ENCODE data around the gene TJP1. TPM values are rescaled to one million over a fixed set of nuclear protein-coding genes. Genes with fewer than 3 reads are reported as not detected.
A peak's percentile ranks its signal among the peaks of the same experiment; 100 is the strongest.

TJP1 gene
- total and polyA plus RNA-seq, 7 experiments from 2014 or later, result not detected

- ChIA-PET POLR2A (no interaction called here), CTCF (no interaction called here)
- Histone ChIP-seq H3K27ac (ENCODE audit: low read depth, low read length) (no peak overlapping the region), H3K27me3 (ENCODE audit: control insufficient read depth in 2 of 2, insufficient read depth in 2 of 2, low read length in 2 of 2) (no peaks in the 10 kb centered on the region), H3K36me3 (ENCODE audit: control insufficient read depth in 2 of 3, insufficient read depth in 3 of 3, low read length in 3 of 3) (no peaks in the 10 kb centered on the region), H3K9me3 (ENCODE audit: control insufficient read depth in 2 of 3, low read length in 3 of 3) (no peaks in the 10 kb centered on the region), H3K4me3 (ENCODE audit: low read length) (no peak overlapping the region), H3K4me1 (ENCODE audit: control insufficient read depth in 2 of 2, insufficient read depth in 2 of 2, low read length in 2 of 2) (no peaks in the 10 kb centered on the region)
- DNase-seq, result no peak
- Mint-ChIP-seq H3K9me3 (peaks cover 0 to 8% (median 0%) of the 10 kb centered on the region in 11 donors), H3K4me3 (no peak overlapping the region), H3K27ac (no peak overlapping the region), H3K36me3 (no peaks in the 10 kb centered on the region), H3K27me3 (peaks cover 44 to 87% (median 74%) of the 10 kb centered on the region in 5 donors), H3K4me1 (peaks cover 0 to 2% (median 0%) of the 10 kb centered on the region in 7 donors)
- no peak for ATAC-seq
- intact Hi-C loops (cut with micrococcal nuclease), result no loop called here
These were observed 17.1 kb downstream of the TJP1 start for GRCh38 chr15:29805043-29805707.

DNA sequence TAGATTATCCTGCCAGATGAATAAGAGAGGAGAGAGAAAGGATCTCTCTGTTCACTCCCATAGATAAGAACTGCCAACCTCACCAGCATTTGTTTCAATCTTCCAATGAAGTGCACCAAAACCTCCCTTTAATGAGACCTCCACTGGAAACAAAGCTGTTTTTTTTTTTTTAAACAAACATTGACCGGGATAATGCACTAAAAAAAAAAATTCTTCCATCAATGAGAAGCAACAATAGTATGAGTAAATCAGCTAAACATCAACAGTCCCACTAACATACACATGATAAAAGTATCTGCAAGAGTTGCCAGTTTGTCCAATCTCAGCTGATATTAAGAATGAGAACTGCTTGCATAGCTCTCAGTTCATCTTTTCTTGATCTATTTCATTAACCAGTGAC, 19.9 kb downstream of the TJP1 start:
- ChIA-PET POLR2A (no interaction called here), CTCF (no interaction called here)
- no peaks in the 10 kb centered on the region for H3K36me3 ChIP-seq (ENCODE audit: control insufficient read depth in 2 of 3, insufficient read depth in 3 of 3, low read length in 3 of 3)
- Mint-ChIP-seq H3K9me3 (peaks cover 0 to 4% (median 0%) of the 10 kb centered on the region in 11 donors), H3K27ac (no peak overlapping the region), H3K27me3 (peaks cover 34 to 74% (median 70%) of the 10 kb centered on the region in 5 donors), H3K4me3 (no peak overlapping the region), H3K4me1 (peaks cover 0 to 2% (median 0%) of the 10 kb centered on the region in 7 donors), H3K36me3 (no peaks in the 10 kb centered on the region)
- peaks cover 0 to 4% of the 10 kb centered on the region in 2 donors for H3K27me3 ChIP-seq (ENCODE audit: control insufficient read depth in 2 of 2, insufficient read depth in 2 of 2, low read length in 2 of 2)
- no peak overlapping the region for H3K27ac ChIP-seq (ENCODE audit: low read depth, low read length)
- intact Hi-C loops (cut with micrococcal nuclease), result no loop called here
- no peak for ATAC-seq
- H3K9me3 ChIP-seq (ENCODE audit: control insufficient read depth in 2 of 3, low read length in 3 of 3), result no peaks in the 10 kb centered on the region
- H3K4me3 ChIP-seq (ENCODE audit: low read length), result no peak overlapping the region
- DNase-seq, result no peak
- H3K4me1 ChIP-seq (ENCODE audit: control insufficient read depth in 2 of 2, insufficient read depth in 2 of 2, low read length in 2 of 2), result no peaks in the 10 kb centered on the region

DNA sequence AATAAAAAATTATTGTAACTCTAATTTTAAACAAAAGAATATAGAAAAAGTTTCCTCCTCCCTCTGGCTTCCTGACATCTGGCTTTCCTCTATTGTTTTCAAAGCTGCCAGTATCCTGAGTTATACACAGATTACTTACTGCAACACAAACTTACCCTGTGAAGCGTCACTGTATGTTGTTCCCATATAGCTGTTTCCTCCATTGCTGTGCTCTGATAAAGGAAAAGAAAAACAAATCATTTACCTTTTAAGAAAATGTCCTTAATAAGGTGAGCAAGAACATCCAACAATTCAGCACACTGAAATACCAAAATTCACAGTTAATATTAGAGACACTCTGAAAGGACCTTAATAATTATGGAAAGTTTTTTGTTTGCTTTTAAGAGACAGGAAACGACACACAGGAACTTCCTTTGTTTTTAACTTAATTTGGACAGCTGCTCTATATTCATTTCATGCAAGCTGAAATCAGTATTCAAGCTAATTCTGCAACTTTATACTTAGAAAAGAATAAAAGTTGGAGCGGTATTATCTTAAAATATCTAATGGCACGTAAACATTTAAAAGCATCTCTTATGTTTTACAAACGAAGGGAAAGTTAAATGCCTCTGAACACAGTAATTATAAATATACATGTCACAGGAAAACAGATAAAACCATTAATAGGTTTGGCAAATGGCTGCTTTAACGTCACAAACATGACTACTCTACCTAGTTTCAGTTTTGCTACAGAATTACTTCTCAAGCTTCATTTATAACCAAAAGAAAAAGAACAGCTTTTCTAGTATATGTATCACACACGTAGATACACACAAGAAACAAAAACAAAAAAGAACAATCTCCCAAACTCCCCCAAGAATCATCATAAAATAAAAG, 21.5 kb downstream of the TJP1 start:
- ATAC-seq (no peak), DNase-seq (no peak)
- H3K4me1 Mint-ChIP-seq, result peaks cover 0 to 3% (median 0%) of the 10 kb centered on the region in 7 donors
- ChIA-PET POLR2A (no interaction called here), CTCF (no interaction called here)
- peaks cover 0 to 3% (median 0%) of the 10 kb centered on the region in 5 donors for H3K36me3 Mint-ChIP-seq
- peak overlapping the region in 1 of 9 donors; percentile 35 for H3K27ac Mint-ChIP-seq
- H3K9me3 ChIP-seq (ENCODE audit: control insufficient read depth in 2 of 3, low read length in 3 of 3), result no peaks in the 10 kb centered on the region
- no peak overlapping the region for H3K4me3 Mint-ChIP-seq
- no peaks in the 10 kb centered on the region for H3K36me3 ChIP-seq (ENCODE audit: control insufficient read depth in 2 of 3, insufficient read depth in 3 of 3, low read length in 3 of 3)
- H3K27me3 ChIP-seq (ENCODE audit: control insufficient read depth in 2 of 2, insufficient read depth in 2 of 2, low read length in 2 of 2), result peaks cover 0 to 4% of the 10 kb centered on the region in 2 donors
- no peaks in the 10 kb centered on the region for H3K4me1 ChIP-seq (ENCODE audit: control insufficient read depth in 2 of 2, insufficient read depth in 2 of 2, low read length in 2 of 2)
- peaks cover 0 to 13% (median 2%) of the 10 kb centered on the region in 11 donors for H3K9me3 Mint-ChIP-seq
- H3K27ac ChIP-seq (ENCODE audit: low read depth, low read length), result no peak overlapping the region
- H3K4me3 ChIP-seq (ENCODE audit: low read length), result no peak overlapping the region
- H3K27me3 Mint-ChIP-seq, result peaks cover 21 to 74% (median 65%) of the 10 kb centered on the region in 5 donors
- intact Hi-C loops (cut with micrococcal nuclease), result no loop called here

DNA sequence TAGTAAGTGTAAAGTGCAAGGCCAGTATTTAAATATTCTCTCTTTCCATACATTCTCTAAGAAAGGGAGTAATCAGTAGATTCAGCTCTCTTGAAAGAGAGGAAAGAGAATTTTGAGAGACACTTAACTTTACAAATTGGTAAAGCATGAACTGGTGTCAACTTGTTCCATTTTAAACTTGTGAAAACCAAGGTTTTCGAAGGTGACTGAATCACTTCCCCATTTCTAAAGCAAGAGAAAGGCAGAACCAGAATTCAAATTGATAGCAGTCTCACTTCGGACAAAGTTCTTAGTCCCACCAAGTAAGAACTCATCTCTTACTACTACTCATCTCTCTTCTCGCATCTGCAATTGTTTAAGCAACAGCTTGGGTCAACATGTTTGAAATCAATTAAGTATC, 22.4 kb downstream of the TJP1 start:
- peaks cover 16 to 71% (median 63%) of the 10 kb centered on the region in 5 donors for H3K27me3 Mint-ChIP-seq
- no peak overlapping the region for H3K27ac ChIP-seq (ENCODE audit: low read depth, low read length)
- intact Hi-C loops (cut with micrococcal nuclease), result no loop called here
- POLR2A ChIA-PET, result no interaction called here
- H3K4me3 Mint-ChIP-seq, result no peak overlapping the region
- H3K4me1 Mint-ChIP-seq, result peaks cover 0 to 3% (median 0%) of the 10 kb centered on the region in 7 donors
- no peak for ATAC-seq
- H3K36me3 ChIP-seq (ENCODE audit: control insufficient read depth in 2 of 3, insufficient read depth in 3 of 3, low read length in 3 of 3), result no peaks in the 10 kb centered on the region
- no peaks in the 10 kb centered on the region for H3K4me1 ChIP-seq (ENCODE audit: control insufficient read depth in 2 of 2, insufficient read depth in 2 of 2, low read length in 2 of 2)
- DNase-seq, result no peak
- peaks cover 0 to 5% (median 0%) of the 10 kb centered on the region in 5 donors for H3K36me3 Mint-ChIP-seq
- peaks cover 0 to 13% (median 4%) of the 10 kb centered on the region in 11 donors for H3K9me3 Mint-ChIP-seq
- no peak overlapping the region for H3K27ac Mint-ChIP-seq
- no peaks in the 10 kb centered on the region for H3K9me3 ChIP-seq (ENCODE audit: control insufficient read depth in 2 of 3, low read length in 3 of 3)
- CTCF ChIA-PET, result no interaction called here
- no peak overlapping the region for H3K4me3 ChIP-seq (ENCODE audit: low read length)
- H3K27me3 ChIP-seq (ENCODE audit: control insufficient read depth in 2 of 2, insufficient read depth in 2 of 2, low read length in 2 of 2), result peaks cover 0 to 4% of the 10 kb centered on the region in 2 donors

DNA sequence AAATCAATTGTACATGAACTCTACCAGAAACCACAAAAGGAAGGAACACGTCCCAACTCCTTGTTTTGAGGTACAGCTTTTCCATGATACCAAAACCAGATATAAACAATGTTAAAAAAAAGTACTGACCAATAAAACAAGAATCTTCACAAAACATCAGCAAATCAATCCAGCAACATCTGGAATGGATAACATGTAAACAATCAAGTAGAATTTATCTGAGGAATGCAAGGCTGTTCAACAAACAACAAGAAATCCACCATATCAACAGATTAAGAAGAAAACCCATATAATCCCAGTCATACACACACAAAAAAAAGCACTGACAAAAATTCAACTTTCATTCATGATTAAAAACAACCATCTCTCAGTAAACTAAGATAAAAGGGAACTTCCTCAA, 26.7 kb downstream of the TJP1 start:
- H3K4me3 Mint-ChIP-seq, result no peak overlapping the region

DNA sequence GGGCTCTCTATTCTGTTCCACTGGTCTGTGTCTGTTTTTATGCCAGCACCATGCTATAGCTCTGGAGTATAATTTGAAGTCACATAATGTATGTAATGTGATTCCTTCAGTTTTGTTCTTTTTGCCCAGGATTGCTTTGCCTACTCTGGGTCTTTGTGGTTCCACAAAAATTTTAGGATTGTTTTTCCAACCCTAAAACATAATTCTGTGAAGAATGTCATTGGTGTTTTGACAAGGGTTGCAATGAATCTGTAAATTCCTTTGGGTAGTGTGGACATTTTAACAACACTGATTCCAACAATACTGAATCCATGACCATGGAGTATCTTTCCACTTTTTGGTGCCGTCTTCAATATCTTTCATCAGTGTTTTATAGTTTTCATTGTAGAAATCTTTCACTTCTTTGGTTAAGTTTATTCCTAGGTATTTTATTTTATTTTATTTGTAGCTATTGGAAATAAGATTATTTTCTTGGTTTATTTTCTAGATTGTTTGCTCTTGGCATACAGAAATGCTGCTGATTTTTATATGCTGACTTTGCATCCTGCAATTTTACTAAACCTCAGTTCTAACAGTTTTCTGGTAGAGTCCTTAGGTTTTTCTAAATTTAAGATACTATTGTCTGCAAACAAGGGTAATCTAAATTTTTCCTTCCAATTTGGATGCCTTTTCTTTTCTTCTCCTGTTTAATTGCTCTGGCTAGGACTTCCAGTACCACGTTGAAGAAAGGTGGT, 29.7 kb downstream of the TJP1 start:
- no peak for ATAC-seq
- DNase-seq, result no peak
- POLR2A ChIA-PET, result no interaction called here
- H3K36me3 Mint-ChIP-seq, result peaks cover 0 to 9% (median 0%) of the 10 kb centered on the region in 5 donors
- Histone ChIP-seq H3K27ac (ENCODE audit: low read depth, low read length) (no peak overlapping the region), H3K36me3 (ENCODE audit: control insufficient read depth in 2 of 3, insufficient read depth in 3 of 3, low read length in 3 of 3) (no peaks in the 10 kb centered on the region), H3K27me3 (ENCODE audit: control insufficient read depth in 2 of 2, insufficient read depth in 2 of 2, low read length in 2 of 2) (peaks cover 0 to 9% of the 10 kb centered on the region in 2 donors), H3K4me1 (ENCODE audit: control insufficient read depth in 2 of 2, insufficient read depth in 2 of 2, low read length in 2 of 2) (no peaks in the 10 kb centered on the region), H3K4me3 (ENCODE audit: low read length) (no peak overlapping the region), H3K9me3 (ENCODE audit: control insufficient read depth in 2 of 3, low read length in 3 of 3) (no peaks in the 10 kb centered on the region)
- CTCF ChIA-PET, result interaction anchor here (0.6 kb wide), 1 partner anchor 43 kb away, joined by 3 read pairs; no protein-coding TSS in a partner anchor
- peaks cover 16 to 64% (median 56%) of the 10 kb centered on the region in 5 donors for H3K27me3 Mint-ChIP-seq
- peaks cover 0 to 32% (median 7%) of the 10 kb centered on the region in 11 donors for H3K9me3 Mint-ChIP-seq
- H3K4me1 Mint-ChIP-seq, result peaks cover 0 to 1% (median 0%) of the 10 kb centered on the region in 7 donors
- intact Hi-C loops (cut with micrococcal nuclease), result no loop called here
- no peak overlapping the region for H3K4me3 Mint-ChIP-seq
- no peak overlapping the region for H3K27ac Mint-ChIP-seq

More for the DNA sequence above, 26.7 kb downstream of the TJP1 start:
- H3K27ac Mint-ChIP-seq, result no peak overlapping the region
- H3K4me1 Mint-ChIP-seq, result peaks cover 0 to 3% (median 0%) of the 10 kb centered on the region in 7 donors
- H3K36me3 Mint-ChIP-seq, result peaks cover 0 to 9% (median 0%) of the 10 kb centered on the region in 5 donors
- POLR2A ChIA-PET, result no interaction called here
- peaks cover 0 to 32% (median 7%) of the 10 kb centered on the region in 11 donors for H3K9me3 Mint-ChIP-seq
- no peaks in the 10 kb centered on the region for H3K9me3 ChIP-seq (ENCODE audit: control insufficient read depth in 2 of 3, low read length in 3 of 3)
- no peak for DNase-seq
- CTCF ChIA-PET, result no interaction called here
- H3K27me3 ChIP-seq (ENCODE audit: control insufficient read depth in 2 of 2, insufficient read depth in 2 of 2, low read length in 2 of 2), result peaks cover 0 to 13% of the 10 kb centered on the region in 2 donors
- intact Hi-C loops (cut with micrococcal nuclease), result no loop called here
- H3K27me3 Mint-ChIP-seq, result peaks cover 16 to 71% (median 70%) of the 10 kb centered on the region in 5 donors
- no peak for ATAC-seq
- no peak overlapping the region for H3K27ac ChIP-seq (ENCODE audit: low read depth, low read length)
- H3K36me3 ChIP-seq (ENCODE audit: control insufficient read depth in 2 of 3, insufficient read depth in 3 of 3, low read length in 3 of 3), result no peaks in the 10 kb centered on the region
- H3K4me3 ChIP-seq (ENCODE audit: low read length), result no peak overlapping the region
- H3K4me1 ChIP-seq (ENCODE audit: control insufficient read depth in 2 of 2, insufficient read depth in 2 of 2, low read length in 2 of 2), result no peaks in the 10 kb centered on the region
